Activated CD8-positive, alpha-beta T cell treated with anti-CD3 and anti-CD28 coated beads for 36 hours (primary cell): ENCODE measurements around the gene MRPL42. TPM values are rescaled to one million over a fixed set of nuclear protein-coding genes. Genes with fewer than 3 reads are reported as not detected.
A peak's percentile ranks its signal among the peaks of the same experiment; 100 is the strongest.

ENCODE experiments used
- ATAC-seq: fragments of 200-7000 bp; cut with Tn5 transposase; one replicate; pipeline ENCODE4 v1.10.0; 2021; ENCODE audit warnings: mild to moderate bottlenecking, moderate library complexity
- CTCF ChIA-PET: fragments of 350-600 bp; sonication (Branson Sonifier 250); formaldehyde crosslinking; loops from one replicate; lab custom pipeline; 2021; ENCODE audit warnings: antibody characterized with exemption; lab: Charles Lee
- POLR2A ChIA-PET: fragments of 350-600 bp; sonication (Branson Sonifier 250); formaldehyde crosslinking; loops from one replicate; lab custom pipeline; 2021; ENCODE audit warnings: antibody characterized with exemption; lab: Charles Lee
- DNase-seq: peaks from one replicate; pipeline ENCODE4 v3.0.0-alpha.2; 2020
- H3K27ac Mint-ChIP-seq: one replicate; pipeline ENCODE4 v1.8.0; 2021; ENCODE audit warnings: mild to moderate bottlenecking, mixed read lengths
- H3K27me3 Mint-ChIP-seq: one replicate; pipeline ENCODE4 v1.8.0; 2021; ENCODE audit warnings: mixed read lengths
- H3K36me3 Mint-ChIP-seq: one replicate; pipeline ENCODE4 v1.8.0; 2021; ENCODE audit warnings: low read depth, mixed read lengths
- H3K4me1 Mint-ChIP-seq: one replicate; pipeline ENCODE4 v1.8.0; 2021; ENCODE audit warnings: low read depth, mixed read lengths
- H3K4me3 Mint-ChIP-seq: one replicate; pipeline ENCODE4 v1.8.0; 2021; ENCODE audit warnings: mild to moderate bottlenecking, moderate library complexity, mixed read lengths
- H3K9me3 Mint-ChIP-seq: one replicate; pipeline ENCODE4 v1.8.0; 2021; ENCODE audit warnings: mixed read lengths
- intact Hi-C: fragments of 100-400 bp; cut with micrococcal nuclease; formaldehyde crosslinking; loops from one replicate; pipeline ENCODE4 v1.10.0; 2022
- total RNA-seq, 2 experiments: library from RNA; stranded (reverse); gene quantifications; one replicate each; pipeline ENCODE4 v1.2.3, GENCODE V29; 2021
- TF ChIP-seq, protein P1 (sequence below): fragments of 200-600 bp; IDR thresholded peaks from one replicate; pipeline ENCODE4 v1.8.0; 2022; ENCODE audit warnings: antibody characterized with exemption, mild to moderate bottlenecking

MRPL42 gene
- total RNA-seq = 10 to 100 TPM; 85.6 to 87.6 TPM

DNA sequence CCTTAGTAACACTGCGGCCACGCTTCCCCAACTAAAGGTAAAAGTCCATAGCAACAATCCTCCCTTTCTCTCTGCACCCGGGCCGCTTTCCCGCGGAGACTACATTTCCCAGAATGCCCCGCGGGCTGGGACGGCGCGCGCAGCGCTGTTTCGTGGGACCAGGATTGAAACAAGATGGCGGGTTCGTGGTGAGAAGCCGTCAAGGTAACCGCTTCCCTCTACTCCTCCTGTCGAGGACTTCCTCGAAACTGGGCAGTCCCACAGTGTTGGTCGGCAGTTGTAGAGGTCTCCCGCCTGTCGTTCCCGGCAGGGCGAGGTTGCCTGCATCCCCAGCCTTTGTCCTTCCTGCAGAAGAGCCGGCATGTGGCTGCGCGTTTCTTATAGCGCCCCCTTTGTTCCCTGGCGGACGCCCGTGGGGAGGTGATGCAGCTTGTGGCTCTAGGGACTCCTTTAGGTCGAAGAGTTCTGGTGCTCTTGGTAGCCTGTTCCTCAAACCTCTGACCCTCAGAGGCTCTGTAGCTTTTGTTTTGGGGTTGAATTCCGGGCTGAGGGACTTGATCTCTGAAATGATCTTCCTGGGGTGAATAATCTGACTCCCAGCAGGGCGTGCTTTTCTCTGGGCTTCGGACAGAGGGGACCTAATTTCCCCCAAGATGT is at the start of gene MRPL42:
Gene MRPL42, plus strand, starts transcription at position 164 of the 657 bp plus-strand sequence. CDS start 1,772 bp downstream, outside the sequence.
- intact Hi-C loops = no loop called here
- no peaks in the 10 kb centered on the region for H3K9me3 Mint-ChIP-seq
- ChIA-PET POLR2A (interaction anchor here (0.6 to 2.6 kb wide), 4 partner anchors 22 to 225 kb away, joined by 3 to 15 read pairs (median 4); partner anchors contain the start of gene UBE2N), CTCF (interaction anchor here (0.6 to 3.8 kb wide), 10 partner anchors 10 to 634 kb away, joined by 3 to 17 read pairs (median 3); no protein-coding TSS in a partner anchor)
- peak within 1 kb of the TSS; percentile 84 for H3K4me3 Mint-ChIP-seq
- H3K27me3 Mint-ChIP-seq = no peaks in the 10 kb centered on the region
- DNase-seq = peak; percentile 93
- peaks cover 25% of the 10 kb centered on the region for H3K4me1 Mint-ChIP-seq
- peak; percentile 93 for ATAC-seq
- peaks cover 19% of the 10 kb centered on the region for H3K36me3 Mint-ChIP-seq
- peak within 1 kb of the TSS; percentile 87 for H3K27ac Mint-ChIP-seq
- TF ChIP-seq, protein P1, sequence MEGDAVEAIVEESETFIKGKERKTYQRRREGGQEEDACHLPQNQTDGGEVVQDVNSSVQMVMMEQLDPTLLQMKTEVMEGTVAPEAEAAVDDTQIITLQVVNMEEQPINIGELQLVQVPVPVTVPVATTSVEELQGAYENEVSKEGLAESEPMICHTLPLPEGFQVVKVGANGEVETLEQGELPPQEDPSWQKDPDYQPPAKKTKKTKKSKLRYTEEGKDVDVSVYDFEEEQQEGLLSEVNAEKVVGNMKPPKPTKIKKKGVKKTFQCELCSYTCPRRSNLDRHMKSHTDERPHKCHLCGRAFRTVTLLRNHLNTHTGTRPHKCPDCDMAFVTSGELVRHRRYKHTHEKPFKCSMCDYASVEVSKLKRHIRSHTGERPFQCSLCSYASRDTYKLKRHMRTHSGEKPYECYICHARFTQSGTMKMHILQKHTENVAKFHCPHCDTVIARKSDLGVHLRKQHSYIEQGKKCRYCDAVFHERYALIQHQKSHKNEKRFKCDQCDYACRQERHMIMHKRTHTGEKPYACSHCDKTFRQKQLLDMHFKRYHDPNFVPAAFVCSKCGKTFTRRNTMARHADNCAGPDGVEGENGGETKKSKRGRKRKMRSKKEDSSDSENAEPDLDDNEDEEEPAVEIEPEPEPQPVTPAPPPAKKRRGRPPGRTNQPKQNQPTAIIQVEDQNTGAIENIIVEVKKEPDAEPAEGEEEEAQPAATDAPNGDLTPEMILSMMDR = peak; percentile 68

- DNase-seq = no peak
- Mint-ChIP-seq H3K36me3 (peaks cover 16% of the 10 kb centered on the region), H3K4me1 (peaks cover 81% of the 10 kb centered on the region), H3K9me3 (no peaks in the 10 kb centered on the region), H3K27me3 (no peaks in the 10 kb centered on the region), H3K27ac (peak overlapping the region; percentile 32), H3K4me3 (no peak overlapping the region)
- TF ChIP-seq, protein P1 = no peak
- ATAC-seq = no peak
- POLR2A ChIA-PET = interaction anchor here (1.0 kb wide), 1 partner anchor 23 kb away, joined by 3 read pairs; no protein-coding TSS in a partner anchor
- intact Hi-C loops = loop anchor here (2.0 to 10.0 kb wide), 2 partner anchors 19 to 323 kb away; no protein-coding TSS in a partner anchor
- CTCF ChIA-PET = interaction anchor here (0.9 to 1.2 kb wide), 3 partner anchors 8 to 32 kb away, joined by 3 read pairs; no protein-coding TSS in a partner anchor
Measured at GRCh38 chr12:93417967-93418480, 49.3 kb upstream of the MRPL42 start.

DNA sequence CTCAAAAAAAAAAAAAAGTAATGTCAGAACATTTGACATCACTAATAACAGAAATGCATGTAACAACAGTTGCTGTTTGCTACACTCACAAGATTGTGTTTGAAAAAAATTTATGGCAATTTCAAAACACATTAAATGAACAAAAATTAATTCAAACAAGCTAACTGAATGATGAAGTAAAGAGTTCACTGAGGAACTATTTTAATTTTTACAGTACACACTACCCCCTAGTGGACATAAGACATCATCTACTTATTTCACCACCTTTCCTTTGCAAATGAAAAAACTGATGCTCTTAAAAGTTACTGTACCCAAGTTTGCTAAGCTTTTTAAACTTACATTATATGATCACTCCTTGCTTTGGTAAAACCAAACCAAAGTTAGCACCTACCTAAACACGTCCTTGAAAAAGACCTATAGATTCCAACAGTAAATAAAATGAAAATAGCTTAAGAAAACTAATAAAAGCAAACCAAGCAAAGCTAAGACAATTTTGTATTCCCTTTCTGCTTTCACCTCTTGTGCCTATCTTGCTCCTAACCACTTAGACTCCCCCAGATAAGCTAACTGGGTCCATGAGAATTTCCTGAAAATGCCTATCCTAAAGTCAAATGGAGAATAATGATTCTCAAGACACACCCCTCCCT is 47.8 kb upstream of the MRPL42 start:
- Mint-ChIP-seq H3K4me3 (no peak overlapping the region), H3K36me3 (peaks cover 6% of the 10 kb centered on the region), H3K27ac (peak overlapping the region; percentile 31)

DNA sequence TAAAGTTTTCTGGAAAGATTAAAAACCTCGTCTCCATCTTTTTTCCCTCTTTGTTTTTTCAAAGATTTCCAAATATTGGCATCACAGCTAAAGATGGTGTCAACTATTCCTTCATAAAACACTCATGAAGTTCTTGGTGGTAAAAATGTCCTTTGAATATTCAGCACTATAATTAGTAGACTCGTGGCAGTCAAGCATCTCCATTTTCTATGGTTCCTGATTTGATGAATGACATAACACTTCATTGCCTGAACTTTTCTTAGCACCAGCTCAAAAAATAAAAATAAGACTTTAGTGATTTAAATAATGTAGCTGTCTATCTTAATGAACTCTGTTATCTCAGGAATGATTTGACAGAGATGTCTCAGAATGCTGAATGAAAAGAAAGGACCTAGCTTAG is 45.3 kb upstream of the MRPL42 start:
- Mint-ChIP-seq H3K9me3 (no peaks in the 10 kb centered on the region), H3K4me1 (peaks cover 84% of the 10 kb centered on the region), H3K27ac (peak overlapping the region; percentile 68), H3K4me3 (no peak overlapping the region), H3K36me3 (peaks cover 3% of the 10 kb centered on the region), H3K27me3 (no peaks in the 10 kb centered on the region)
- intact Hi-C loops = loop anchor here (10.0 kb wide), 1 partner anchor 683 kb away; no protein-coding TSS in a partner anchor
- DNase-seq (no peak), ATAC-seq (no peak)
- CTCF ChIA-PET = interaction anchor here (0.6 to 1.4 kb wide), 4 partner anchors 10 to 323 kb away, joined by 3 to 5 read pairs (median 4); no protein-coding TSS in a partner anchor
- POLR2A ChIA-PET = interaction anchor here (1.2 to 1.4 kb wide), 2 partner anchors 9 to 15 kb away, joined by 3 to 4 read pairs; no protein-coding TSS in a partner anchor
- TF ChIP-seq, protein P1 = no peak

More for the DNA sequence above, 47.8 kb upstream of the MRPL42 start:
- Mint-ChIP-seq H3K9me3 (no peaks in the 10 kb centered on the region), H3K4me1 (peaks cover 85% of the 10 kb centered on the region), H3K27me3 (no peaks in the 10 kb centered on the region)
- CTCF ChIA-PET = interaction anchor here (0.7 to 2.7 kb wide), 33 partner anchors 9 to 683 kb away, joined by 3 to 47 read pairs (median 5); partner anchors contain the start of genes EEA1, MRPL42 and UBE2N
- POLR2A ChIA-PET = interaction anchor here (1.0 to 2.0 kb wide), 3 partner anchors 12 to 432 kb away, joined by 3 to 5 read pairs (median 3); no protein-coding TSS in a partner anchor
- no peak for DNase-seq
- intact Hi-C loops = loop anchor here (2.0 to 10.0 kb wide), 3 partner anchors 17 to 685 kb away; no protein-coding TSS in a partner anchor
- peak; percentile 56 for ATAC-seq
- TF ChIP-seq, protein P1 = peak; percentile 78
